ENCODE data around the gene ANO1. TPM values are rescaled to one million over a fixed set of nuclear protein-coding genes. Genes with fewer than 3 reads are reported as not detected.

ANO1 gene
- total and polyA plus RNA-seq, 4 donors = 7.8 to 64.8 (median 32.2) TPM

DNA sequence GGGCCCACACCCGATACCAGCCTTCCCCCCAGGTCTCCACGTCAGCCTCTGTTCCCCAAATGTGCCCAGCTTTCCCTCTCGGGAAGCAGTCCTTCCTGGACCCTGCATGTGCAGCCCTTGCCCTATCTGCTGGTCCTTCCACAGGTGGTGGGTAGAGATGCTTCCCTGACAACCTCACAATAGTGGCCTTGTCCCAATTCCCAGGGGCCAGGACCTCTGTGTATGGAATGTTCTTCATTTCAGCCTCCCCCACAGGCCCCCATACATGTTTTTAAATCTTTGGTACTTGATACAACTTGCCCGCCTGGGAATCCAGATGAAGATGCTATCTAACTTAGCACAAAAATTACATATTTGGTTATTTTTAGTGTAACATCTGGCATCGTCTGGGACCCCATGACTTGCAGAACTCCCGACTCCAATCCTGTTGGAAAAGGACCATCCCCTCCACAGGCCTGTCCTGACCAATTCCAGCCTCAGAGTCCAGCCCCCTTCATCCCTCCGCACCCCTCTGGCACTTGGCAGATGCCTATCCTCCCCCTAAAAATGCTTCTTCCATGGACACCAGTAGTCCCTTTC is 39.5 kb downstream of the ANO1 start:
- TF ChIP-seq JUND (IDR thresholded peaks at IDR 0.05) (no peak), NR2F2 (IDR thresholded peaks at IDR 0.05) (no peak), EGR1 (IDR thresholded peaks at IDR 0.05; ENCODE audit: low read depth in 2 of 2) (no peak), RAD21 (IDR thresholded peaks at IDR 0.05) (no peak), TAF1 (conservative IDR thresholded peaks at IDR 0.05) (no peak), HNF4G (IDR thresholded peaks at IDR 0.05) (no peak), FOXA1 (IDR thresholded peaks at IDR 0.05) (no peak)
- TF ChIP-seq, protein P1, sequence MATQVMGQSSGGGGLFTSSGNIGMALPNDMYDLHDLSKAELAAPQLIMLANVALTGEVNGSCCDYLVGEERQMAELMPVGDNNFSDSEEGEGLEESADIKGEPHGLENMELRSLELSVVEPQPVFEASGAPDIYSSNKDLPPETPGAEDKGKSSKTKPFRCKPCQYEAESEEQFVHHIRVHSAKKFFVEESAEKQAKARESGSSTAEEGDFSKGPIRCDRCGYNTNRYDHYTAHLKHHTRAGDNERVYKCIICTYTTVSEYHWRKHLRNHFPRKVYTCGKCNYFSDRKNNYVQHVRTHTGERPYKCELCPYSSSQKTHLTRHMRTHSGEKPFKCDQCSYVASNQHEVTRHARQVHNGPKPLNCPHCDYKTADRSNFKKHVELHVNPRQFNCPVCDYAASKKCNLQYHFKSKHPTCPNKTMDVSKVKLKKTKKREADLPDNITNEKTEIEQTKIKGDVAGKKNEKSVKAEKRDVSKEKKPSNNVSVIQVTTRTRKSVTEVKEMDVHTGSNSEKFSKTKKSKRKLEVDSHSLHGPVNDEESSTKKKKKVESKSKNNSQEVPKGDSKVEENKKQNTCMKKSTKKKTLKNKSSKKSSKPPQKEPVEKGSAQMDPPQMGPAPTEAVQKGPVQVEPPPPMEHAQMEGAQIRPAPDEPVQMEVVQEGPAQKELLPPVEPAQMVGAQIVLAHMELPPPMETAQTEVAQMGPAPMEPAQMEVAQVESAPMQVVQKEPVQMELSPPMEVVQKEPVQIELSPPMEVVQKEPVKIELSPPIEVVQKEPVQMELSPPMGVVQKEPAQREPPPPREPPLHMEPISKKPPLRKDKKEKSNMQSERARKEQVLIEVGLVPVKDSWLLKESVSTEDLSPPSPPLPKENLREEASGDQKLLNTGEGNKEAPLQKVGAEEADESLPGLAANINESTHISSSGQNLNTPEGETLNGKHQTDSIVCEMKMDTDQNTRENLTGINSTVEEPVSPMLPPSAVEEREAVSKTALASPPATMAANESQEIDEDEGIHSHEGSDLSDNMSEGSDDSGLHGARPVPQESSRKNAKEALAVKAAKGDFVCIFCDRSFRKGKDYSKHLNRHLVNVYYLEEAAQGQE (IDR thresholded peaks at IDR 0.05) = no peak
- Histone ChIP-seq H3K27ac (ENCODE audit: low read depth in 1 of 2, low read length in 2 of 2) (no peak overlapping the region), H3K4me3 (ENCODE audit: low read depth in 1 of 3, low read length in 3 of 3) (no peak overlapping the region), H3K36me3 (ENCODE audit: control insufficient read depth in 4 of 4, insufficient read depth in 3 of 4, low read depth in 1 of 4, low read length in 3 of 4) (peaks cover 0 to 14% (median 2%) of the 10 kb centered on the region in 4 donors), H3K4me1 (ENCODE audit: control insufficient read depth in 4 of 4, insufficient read depth in 4 of 4, low read length in 3 of 4) (peaks cover 0 to 13% (median 1%) of the 10 kb centered on the region in 4 donors), H3K9ac (ENCODE audit: low read depth in 1 of 2, low read length in 2 of 2) (no peak overlapping the region), H3K27me3 (ENCODE audit: control insufficient read depth in 4 of 4, insufficient read depth in 4 of 4, low read length in 3 of 4) (no peaks in the 10 kb centered on the region), H3K9me3 (ENCODE audit: control insufficient read depth in 4 of 4, low read length in 3 of 4) (no peaks in the 10 kb centered on the region)
- DNase-seq (ENCODE audit: low spot score) = no peak
- WGBS = 92% methylated on average over 7 of the region's 7 CpGs

DNA sequence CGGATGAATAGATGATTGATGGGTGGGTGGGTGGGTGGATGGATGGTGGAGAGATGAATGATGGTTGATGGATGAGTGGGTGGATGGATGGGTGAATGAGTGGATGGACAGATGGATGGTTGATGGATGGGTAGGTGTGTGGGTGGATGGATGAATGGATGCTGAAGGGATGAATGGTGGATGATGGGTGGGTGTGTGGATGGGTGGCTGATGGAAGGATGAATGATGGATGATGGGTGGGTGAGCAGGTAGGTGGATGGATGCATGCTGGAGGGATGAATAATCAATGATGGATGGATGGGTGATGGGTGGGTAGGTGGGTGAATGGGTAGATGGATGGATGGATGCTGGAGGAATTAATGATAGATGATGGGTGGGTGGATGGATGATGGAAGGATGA is 40.5 kb downstream of the ANO1 start:
- H3K9me3 ChIP-seq (ENCODE audit: control insufficient read depth in 4 of 4, low read length in 3 of 4) = no peaks in the 10 kb centered on the region
- H3K27ac ChIP-seq (ENCODE audit: low read depth in 1 of 2, low read length in 2 of 2) = no peak overlapping the region
- WGBS = 97% methylated on average over 1 of the region's 1 CpG
- TF ChIP-seq, protein P2, sequence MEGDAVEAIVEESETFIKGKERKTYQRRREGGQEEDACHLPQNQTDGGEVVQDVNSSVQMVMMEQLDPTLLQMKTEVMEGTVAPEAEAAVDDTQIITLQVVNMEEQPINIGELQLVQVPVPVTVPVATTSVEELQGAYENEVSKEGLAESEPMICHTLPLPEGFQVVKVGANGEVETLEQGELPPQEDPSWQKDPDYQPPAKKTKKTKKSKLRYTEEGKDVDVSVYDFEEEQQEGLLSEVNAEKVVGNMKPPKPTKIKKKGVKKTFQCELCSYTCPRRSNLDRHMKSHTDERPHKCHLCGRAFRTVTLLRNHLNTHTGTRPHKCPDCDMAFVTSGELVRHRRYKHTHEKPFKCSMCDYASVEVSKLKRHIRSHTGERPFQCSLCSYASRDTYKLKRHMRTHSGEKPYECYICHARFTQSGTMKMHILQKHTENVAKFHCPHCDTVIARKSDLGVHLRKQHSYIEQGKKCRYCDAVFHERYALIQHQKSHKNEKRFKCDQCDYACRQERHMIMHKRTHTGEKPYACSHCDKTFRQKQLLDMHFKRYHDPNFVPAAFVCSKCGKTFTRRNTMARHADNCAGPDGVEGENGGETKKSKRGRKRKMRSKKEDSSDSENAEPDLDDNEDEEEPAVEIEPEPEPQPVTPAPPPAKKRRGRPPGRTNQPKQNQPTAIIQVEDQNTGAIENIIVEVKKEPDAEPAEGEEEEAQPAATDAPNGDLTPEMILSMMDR (IDR thresholded peaks at IDR 0.05; ENCODE audit: low read depth, low read length, missing input control) = no peak
- TF ChIP-seq, protein P3, sequence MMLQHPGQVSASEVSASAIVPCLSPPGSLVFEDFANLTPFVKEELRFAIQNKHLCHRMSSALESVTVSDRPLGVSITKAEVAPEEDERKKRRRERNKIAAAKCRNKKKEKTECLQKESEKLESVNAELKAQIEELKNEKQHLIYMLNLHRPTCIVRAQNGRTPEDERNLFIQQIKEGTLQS (IDR thresholded peaks at IDR 0.05) = no peak
- TF ChIP-seq, protein P4, sequence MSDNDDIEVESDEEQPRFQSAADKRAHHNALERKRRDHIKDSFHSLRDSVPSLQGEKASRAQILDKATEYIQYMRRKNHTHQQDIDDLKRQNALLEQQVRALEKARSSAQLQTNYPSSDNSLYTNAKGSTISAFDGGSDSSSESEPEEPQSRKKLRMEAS (IDR thresholded peaks at IDR 0.05) = no peak
- TF ChIP-seq SP1 (IDR thresholded peaks at IDR 0.05) = no peak
- no peak for TF ChIP-seq YY1 (IDR thresholded peaks at IDR 0.05)
- TF ChIP-seq FOXA2 (IDR thresholded peaks at IDR 0.05) = no peak
- TF ChIP-seq HNF4A (conservative IDR thresholded peaks at IDR 0.05) = no peak
- TF ChIP-seq RXRA (IDR thresholded peaks at IDR 0.05) = no peak
- TF ChIP-seq RAD21 (IDR thresholded peaks at IDR 0.05) = no peak
- no peak for TF ChIP-seq EGR1 (IDR thresholded peaks at IDR 0.05; ENCODE audit: low read depth in 2 of 2)
- TF ChIP-seq HNF4G (IDR thresholded peaks at IDR 0.05) = no peak
- no peak for TF ChIP-seq NR2F2 (IDR thresholded peaks at IDR 0.05)
- TF ChIP-seq, protein P1 (IDR thresholded peaks at IDR 0.05) = no peak
- no peak for TF ChIP-seq FOXA1 (IDR thresholded peaks at IDR 0.05)
- TF ChIP-seq GABPA (IDR thresholded peaks at IDR 0.05 in 1 of 2, conservative IDR thresholded peaks at IDR 0.05 in 1 of 2) = no peak
- no peak for TF ChIP-seq JUND (IDR thresholded peaks at IDR 0.05)
- H3K9ac ChIP-seq (ENCODE audit: low read depth in 1 of 2, low read length in 2 of 2) = no peak overlapping the region
- DNase-seq (ENCODE audit: low spot score) = no peak
- H3K4me3 ChIP-seq (ENCODE audit: low read depth in 1 of 3, low read length in 3 of 3) = no peak overlapping the region
- no peaks in the 10 kb centered on the region for H3K27me3 ChIP-seq (ENCODE audit: control insufficient read depth in 4 of 4, insufficient read depth in 4 of 4, low read length in 3 of 4)
- peaks cover 0 to 9% (median 1%) of the 10 kb centered on the region in 4 donors for H3K4me1 ChIP-seq (ENCODE audit: control insufficient read depth in 4 of 4, insufficient read depth in 4 of 4, low read length in 3 of 4)
- H3K36me3 ChIP-seq (ENCODE audit: control insufficient read depth in 4 of 4, insufficient read depth in 3 of 4, low read depth in 1 of 4, low read length in 3 of 4) = peaks cover 0 to 13% (median 2%) of the 10 kb centered on the region in 4 donors

Measured in liver (tissue), 9 donors.